LHCN-M2 (cell line): ENCODE results near the gene DAAM1. TPM values are rescaled to one million over a fixed set of nuclear protein-coding genes. Genes with fewer than 3 reads are reported as not detected.

ENCODE experiments used
- DNase-seq: peaks from one replicate; pipeline ENCODE4 v3.0.0-alpha.2; 2012; ENCODE audit warnings: low read depth
- polyA plus RNA-seq: library from polyadenylated mRNA; unstranded; fragments of >200 nt; gene quantifications from one replicate; pipeline ENCODE4 v1.2.1, GENCODE V29; 2012; ENCODE audit warnings: missing spikeins
- total RNA-seq: library from RNA; depleted of rRNA; stranded (reverse); fragments of >200 nt; gene quantifications from 2 replicates; pipeline ENCODE4 v1.2.3, GENCODE V29; 2014; rRNA removed

The DAAM1 gene
- total RNA-seq, result 5.6 and 6.5 TPM in 2 replicates
- 3.3 TPM for polyA plus RNA-seq

DNA sequence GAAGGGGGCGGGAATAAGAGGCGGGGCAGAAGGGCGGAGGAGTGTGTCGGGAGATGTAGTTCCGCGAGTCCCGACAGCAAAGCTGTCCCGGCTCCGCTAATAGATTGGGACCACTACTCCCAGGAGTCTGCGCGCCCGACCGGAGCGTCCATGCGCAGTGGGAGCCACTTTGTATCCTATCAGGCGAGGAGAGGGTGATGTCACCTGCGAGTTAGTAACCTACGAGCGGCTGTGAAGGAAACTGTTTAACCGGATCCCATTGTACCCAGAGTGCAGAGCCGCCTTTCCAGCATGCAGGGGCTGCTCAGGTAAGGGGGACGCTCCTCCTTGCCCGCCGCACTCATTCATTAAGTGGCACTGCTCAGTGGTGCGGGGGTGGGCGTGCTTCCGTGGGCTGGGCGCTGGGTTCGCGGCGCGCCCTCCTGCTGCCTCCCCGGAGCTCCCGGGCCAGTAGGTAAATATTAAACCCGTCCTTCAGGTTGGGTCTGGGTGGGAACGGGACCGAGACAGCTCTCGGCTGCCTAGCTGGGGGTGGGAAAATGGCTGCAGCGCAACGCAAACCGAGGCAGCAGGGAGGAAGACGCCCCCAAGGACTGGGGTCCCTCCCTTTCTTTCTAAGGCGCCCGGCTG, at the start of gene DAAM1:
TSS of gene DAAM1 (plus strand) at position 207 of the 630 bp plus-strand sequence. CDS start 74,811 bp downstream, outside the sequence.
- DNase-seq, result peak; percentile 98

DNA sequence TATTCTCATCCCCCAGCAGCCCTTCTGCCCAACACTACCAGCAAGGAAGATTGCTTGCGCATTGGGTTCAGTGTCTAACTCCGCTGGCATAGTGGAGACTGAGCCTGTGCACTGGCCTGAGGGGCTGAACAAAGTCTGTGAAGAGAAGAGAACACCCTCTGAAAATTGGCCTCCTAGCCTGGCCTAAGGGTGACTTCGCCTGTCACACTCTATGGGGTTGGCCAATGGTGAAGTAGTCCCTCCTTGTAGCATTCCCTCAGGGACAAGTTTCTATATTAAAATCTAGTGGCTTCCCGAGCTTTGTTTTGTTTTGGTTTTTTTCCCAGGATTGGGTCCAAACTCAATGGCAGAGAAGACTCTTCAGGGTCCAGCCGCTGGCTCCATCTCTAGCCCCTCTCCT, 49.1 kb upstream of the DAAM1 start:
- no peak for DNase-seq

DNA sequence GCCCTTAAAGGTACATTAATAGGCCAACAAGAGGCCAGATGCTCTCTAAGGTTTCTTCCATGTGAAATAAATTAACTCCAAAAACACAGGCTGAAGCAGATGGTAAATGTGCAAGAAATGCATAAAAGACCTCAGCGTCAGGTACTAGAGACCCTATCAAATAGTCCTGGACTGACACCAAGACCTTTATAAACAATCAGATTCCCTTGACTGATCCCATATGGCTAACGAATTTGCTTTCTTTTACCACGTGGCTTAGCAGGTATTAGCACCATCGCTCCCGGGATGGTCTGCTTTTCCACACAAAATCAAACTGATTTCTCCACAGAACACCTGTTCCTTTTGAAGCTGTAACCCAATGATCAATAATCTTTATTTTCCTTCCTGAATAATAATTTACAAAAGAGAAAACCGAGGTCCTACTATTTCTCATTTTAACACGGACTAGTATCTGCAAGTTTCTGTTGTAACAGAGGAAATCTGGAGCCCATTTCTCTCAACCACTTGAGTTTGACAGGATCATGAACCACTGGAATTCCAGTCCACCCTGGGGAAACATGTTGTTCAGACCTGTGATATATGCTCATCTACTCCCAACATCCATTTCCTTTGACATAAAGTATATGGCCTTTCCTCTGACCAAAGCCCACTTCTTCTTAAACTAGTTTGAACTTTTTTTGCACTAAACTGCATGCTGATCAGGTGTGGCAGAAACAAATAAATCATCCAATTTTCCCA, 48.2 kb upstream of the DAAM1 start:
- DNase-seq, result no peak

DNA sequence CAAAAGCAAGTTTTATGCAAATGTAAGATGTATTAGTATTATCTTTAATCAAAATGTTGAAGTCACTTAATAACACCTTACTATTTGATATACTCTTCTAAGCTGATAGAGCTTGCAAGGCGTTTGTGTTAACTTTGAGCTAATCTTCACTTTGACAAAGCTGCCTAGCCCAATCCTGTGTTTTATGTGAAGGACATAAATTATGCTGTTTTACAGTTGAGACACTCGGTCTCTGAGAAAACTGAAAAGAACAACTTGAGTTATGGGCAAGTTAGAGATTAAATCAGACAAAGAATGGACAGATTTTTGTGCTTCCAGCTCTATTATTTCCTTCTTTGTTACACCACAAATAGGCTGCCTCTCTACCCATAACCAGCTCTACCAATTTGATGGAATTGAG, 42.0 kb upstream of the DAAM1 start:
- no peak for DNase-seq

DNA sequence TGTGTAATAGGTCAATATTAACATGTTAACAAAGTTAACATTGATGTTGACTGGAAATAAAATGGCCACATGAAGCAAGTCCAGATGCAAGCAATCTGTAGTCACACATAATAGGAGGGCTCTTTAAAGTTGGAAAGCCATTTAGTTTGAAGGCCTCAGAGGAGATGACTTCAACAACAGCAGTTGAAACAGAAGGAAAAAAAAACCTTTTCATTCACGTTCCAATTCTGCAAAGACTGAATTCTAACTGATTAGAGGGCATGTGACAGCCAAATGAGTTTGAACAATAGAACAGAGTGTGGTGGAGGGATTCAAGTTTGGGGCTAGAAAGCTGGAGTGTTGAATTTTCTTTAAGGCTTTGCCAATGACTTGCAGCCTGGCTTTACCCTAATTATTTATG, 41.5 kb upstream of the DAAM1 start:
- DNase-seq, result no peak

DNA sequence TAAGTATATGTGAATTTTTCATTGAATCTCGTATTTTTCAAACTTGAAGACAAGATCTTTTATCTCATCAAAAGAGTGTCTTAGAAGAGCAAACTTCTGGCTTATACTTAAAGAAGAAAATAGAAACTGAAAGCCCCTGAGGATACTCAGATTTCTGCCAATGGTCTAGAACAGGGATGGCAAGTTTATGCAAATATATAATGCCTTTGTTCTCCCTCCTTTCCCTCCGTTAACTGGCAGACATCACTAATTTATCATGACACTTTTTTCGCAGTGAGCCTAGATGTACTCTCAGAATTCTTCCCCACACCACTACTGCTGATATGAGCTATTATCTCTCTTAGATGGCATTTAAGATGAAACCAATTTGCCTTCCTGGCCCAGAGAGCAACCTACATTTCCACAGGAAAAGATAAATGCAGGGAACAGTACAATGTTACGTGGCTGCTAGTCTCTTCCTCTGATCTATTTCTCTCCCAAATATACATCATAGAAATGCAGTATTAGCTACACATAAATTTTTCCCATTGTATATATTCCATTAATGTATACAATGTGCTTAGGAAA, 40.0 kb upstream of the DAAM1 start:
- no peak for DNase-seq

DNA sequence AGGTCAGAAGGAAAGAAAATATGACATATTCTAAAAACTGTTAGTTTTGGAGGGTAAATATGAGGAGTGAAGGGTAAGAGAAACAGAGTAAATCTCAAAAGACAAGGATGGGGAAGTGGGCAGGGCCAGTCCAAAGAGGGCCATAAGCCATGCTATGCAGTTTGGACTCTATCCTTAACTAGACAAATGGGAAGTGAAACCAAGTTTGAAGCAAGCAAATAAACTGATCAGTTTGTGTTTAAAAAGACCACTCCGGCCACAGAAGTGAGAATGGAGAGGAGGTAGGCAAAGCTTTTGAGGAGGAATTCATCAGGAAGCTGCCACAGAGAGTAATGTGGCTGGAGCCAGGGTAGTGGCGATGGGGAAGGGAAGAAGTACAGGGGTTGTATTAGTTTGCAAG, 37.5 kb upstream of the DAAM1 start:
- DNase-seq, result no peak

DNA sequence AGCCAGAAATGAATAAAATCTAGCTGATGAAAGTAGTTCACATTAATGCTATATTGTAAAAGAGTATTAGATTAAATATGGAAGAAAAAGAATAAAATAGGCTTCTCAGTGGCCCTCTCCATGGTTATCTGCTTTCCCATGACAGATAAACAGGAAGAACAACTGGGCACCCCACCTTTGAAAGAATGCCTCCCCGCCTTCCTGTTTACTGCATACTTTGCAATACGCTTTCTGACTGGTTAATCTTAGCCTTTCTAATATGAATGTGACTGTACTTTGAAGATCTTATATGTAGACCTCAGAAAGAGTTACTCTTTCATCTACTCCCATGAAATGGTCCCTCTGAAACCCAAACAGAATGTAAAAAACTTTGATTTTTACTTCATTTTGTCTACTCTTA, 34.1 kb upstream of the DAAM1 start:
- no peak for DNase-seq

DNA sequence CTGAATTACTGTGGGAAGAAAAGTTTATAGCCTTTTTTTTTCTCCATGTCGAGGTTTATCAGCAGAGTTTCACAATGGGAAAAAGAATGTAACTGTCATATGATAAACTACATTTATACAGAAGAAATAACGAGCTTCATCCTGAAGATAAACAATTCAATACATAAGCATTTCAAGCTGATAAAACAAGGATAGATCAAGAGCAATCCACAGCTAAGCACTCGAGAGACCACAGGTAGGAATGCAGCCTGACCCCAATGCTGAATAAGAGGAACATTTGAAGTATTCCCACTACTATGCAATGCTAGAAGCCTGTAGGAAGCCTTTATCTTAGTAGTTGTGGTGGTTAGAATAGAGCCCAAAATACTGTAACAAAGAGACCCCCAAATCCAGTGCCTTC, 32.6 kb upstream of the DAAM1 start:
- no peak for DNase-seq

DNA sequence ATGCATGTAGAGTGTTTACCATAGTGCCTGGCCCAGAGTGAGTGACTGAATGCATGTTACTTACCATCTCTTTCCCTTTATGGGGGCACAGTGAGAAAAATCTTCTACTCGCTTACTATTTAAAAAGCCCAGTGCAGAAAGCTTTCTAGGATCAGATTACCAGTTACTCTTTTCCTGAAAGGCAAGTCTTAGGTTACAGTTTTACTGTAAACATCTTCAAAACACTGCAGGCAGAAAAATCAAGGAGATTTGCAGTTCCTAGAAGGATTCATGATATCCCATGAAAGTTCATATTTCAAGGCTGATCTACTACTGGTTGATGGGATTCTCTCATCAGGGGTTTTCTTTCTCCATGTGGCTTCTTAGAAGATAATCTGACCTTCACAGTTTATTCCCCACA, 29.3 kb upstream of the DAAM1 start:
- DNase-seq, result peak; percentile 46

DNA sequence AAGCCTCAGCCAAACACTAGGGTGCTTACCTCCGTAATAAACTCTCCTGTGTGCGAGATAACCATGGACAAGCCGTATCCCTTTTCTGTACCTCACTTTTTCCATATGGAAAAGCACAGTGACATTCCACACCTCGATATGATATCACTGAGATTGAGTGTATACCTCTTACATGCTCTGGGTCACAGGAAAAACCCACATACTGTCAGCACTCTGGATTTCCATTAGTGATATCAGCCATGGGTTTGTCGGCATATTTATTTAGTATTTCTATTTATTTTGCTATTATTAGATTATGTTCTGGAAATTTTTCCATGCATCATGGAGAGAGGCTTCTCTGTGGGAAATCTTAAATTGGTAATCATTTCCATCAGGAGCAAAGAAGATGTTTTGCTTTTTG, 28.0 kb upstream of the DAAM1 start:
- DNase-seq, result no peak

DNA sequence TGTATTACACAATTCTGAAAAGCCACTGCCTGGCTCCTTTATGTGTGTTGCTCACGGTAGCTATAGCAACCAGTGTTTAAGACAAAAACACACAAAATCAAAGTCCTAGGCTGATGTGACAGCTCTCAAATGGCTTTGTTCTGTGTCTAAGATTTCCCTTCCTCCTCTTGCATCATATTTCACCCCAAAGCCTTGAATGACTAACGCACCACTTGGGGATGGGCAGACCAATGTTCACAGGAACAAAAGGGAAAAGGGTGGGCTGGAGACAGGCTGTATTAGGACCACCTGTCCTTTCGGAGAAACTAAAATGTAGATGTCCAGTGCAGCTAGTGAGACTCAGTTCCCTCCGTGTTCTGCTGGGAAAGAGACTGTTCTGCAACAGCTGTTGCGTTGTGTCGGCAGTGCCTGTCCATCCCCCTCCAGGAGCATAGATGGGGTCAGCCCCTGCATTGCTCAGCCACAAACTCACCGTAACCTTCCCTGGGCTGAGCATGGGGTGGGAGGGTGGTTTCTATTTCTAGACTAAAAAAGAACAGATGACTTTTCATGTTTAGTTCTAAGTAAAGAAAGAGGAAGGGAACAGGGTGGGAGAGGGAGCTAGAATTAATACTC, 26.8 kb upstream of the DAAM1 start:
- peak; percentile 95 for DNase-seq

DNA sequence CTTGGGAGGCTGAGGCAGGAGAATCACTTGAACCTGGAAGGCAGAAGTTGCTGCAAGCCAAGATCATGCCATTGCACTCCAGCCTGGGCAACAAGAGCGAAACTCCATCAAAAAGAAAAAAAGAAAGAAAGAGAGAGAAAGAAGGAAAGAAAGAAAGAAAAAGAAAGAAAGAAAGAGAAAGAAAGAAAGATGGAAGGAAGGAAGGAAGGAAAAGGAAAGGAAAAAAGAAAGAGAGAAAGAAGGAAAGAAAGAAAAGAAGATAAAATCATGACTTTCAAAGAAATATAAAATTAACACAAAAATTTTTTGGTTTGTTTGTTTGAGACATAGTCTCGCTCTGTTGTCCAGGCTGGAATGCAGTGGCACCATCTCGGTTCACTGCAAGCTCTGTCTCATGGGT, 22.2 kb upstream of the DAAM1 start:
- no peak for DNase-seq

DNA sequence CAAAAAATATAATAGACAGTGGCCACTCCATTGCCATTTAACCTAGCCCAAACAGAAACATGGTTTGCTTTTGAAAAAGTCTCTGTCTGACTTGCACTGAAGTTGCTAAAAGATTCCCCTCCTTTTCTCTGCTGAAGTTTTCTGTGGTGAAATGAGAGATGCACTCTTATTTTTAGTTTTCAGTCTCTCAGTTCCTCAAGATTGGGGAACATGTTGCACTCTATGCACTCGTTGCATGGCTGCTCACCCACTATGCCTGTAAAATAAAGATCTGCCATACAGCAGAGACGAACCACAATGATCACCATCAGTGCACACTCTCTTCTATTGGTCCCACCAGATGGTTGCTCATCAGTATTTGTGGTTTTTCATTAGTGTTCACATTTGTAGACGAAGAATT, 13.1 kb upstream of the DAAM1 start:
- no peak for DNase-seq

DNA sequence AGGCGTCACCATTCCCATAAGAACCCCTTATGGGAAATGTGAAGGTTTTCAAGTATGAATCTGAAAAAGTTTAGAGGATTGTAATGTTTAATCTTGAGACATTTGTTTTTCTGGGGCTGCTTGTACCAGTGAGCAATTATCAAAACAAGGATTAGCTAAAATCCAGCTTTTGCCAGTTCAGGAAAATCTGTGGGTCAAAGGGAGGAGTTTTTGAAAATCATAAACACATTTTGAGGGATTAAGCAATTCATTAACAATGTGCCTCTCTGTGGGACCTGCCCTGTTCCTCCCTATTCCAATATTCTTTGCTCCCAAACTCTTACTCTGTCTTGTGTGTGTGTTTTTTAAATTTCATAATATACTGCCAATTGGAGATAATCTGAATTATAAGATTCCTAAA, 11.7 kb upstream of the DAAM1 start:
- no peak for DNase-seq

DNA sequence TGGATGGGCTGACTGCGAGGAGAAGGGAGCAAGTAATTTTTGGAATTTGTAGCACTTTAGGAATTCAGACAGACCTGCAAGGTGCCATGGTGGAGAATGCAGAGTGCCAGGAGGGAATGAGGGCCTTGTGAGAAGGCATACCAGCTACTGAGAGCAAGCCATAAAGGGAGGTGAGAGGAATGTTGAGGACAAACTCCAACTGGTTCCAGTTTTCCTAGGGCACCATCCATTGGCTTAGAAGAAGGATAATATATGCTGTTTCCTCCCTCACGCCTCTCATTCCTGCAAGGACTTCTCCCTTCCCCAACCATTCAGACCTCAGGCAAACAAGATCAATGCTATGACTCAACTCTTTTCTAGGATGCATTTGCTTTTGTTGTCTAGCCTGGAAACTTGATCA, 11.2 kb upstream of the DAAM1 start:
- DNase-seq, result no peak

DNA sequence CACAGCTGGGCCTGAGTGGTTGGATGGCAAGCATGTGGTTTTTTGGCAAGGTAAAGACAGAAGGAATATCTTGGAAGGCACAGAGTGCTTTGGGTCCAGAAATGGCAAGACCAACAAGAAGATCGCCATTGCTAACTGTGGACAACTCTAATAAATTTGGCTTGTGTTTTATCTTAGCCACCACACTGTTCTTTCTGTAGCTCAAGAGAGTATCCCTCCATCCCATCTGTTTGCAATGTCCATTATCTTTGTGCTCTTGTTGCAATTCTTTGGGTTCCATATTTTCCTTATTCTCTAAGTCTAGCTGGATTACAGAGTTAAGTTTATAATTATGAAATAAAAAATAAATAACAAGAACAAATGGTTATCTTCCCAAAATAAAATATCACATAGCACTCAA, 6.7 kb upstream of the DAAM1 start:
- DNase-seq, result no peak

DNA sequence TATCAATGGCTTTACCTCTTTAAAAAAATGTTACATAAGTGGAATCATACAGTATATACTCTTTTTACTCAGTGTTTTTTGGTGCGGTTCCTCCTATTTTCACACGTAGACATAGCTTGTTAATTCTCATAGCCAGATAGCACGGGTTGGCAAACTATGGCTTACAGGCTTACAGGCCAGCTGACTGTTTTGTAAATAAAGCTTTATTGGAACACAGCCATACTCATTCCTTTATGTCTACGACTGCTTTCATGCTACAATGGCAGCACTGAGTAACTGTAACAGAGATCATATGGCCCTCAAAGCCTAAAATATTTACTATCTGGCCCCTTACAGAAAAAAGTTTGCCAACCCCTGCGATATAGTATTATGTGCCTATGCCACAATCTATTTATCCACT, 5.8 kb upstream of the DAAM1 start:
- no peak for DNase-seq

DNA sequence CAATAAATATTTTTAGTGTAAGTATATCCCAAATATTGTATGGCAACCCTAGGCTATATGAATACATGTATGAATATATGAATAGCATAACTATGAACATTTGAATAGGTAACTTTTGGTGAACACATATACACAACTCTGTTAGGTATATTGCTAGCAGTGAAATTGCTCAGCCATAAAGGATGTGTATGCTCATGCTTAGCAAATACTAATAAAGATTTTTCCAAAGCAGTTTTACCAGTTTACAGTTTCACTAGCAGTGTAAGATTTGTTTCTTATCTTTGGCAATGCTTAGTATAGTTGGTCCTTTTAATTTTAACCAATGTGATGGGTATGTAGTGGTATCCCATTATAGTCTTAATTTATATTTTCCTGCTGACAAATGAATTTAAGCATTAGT, 5.3 kb upstream of the DAAM1 start:
- no peak for DNase-seq

DNA sequence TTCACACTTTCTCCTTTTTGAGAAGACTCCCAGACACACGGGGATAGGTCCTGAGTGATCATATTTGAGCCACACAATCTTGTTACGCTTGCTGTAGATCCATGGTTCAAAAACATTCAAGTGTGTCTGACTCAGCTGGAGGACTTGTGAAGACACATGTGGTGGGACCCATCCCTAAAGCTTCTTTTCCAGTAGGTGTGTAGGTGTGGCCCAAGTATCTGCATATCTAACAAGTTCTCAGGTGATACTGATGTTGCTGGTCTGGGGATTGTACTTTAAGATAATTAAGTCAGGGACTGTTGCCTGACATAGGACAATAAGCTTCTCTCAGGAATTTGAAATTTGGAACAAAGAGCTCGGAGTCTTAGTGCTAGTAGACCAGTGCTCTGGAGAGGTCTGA, 4.1 kb upstream of the DAAM1 start:
- no peak for DNase-seq

DNA sequence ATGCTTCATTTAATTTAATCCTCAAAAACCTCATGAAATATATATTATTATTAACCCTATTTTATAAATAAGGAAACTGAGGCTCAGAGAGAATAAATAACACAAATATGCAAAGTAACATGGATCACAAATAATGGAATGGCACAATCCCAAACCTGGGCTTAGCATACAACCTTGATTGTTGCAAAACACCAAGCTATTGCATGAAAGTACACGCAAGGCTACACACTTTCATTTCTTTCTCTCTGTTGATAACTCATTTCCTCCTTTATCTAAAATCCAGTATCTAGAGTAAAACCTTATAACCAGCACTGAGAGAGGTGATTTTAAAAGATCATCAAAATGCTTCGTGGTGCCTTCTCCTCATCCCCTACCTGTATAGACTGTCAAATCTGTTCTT, 2.8 kb upstream of the DAAM1 start:
- no peak for DNase-seq

DNA sequence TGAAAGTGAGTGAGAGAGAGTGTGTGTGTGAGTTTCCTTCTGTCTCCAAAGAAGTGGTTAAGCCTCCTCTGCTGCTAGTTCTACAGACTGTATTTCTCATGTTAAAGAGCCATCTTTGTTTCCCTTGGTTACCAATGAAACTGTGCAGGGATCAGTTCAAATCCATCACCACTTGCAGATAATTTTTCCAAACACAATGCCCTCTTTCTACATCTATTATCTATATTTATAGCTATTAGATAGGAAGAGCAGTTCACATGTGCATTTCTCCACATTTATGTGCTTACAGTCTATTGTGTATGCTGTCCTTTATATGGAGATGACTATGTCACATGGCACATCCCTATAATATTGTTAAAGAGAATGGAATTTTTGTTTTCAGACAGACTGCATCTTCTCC, 2.2 kb upstream of the DAAM1 start:
- DNase-seq, result no peak

DNA sequence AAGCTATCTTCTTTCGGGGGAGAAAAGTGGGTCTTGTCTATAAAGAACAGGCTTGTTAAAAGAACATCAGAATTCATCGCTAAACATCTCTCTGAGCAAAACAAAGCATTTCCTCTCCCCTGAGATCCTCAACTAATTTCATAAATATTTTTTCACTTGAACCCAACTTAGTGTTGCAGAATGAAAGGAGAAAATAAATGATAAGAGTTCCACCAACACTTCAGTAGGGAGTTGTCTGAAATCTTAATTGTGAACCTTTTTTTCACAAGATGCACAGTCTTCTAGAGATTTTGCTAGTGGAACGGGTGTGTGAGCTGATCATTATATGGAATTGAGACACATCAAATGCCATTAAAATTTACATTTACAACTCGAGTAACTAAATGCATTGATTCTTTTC, 1.3 kb upstream of the DAAM1 start:
- DNase-seq, result no peak
